Stimulated activated CD4-positive, alpha-beta T cell treated with anti-CD3 and anti-CD28 coated beads, TNF-alpha, amount 100 ng/mL, for 24 hours (primary cell): ENCODE results near the gene FRMPD2.
"Not testable (repeated sequence)": the region's sequence is repeated elsewhere in the genome, so short reads cannot be mapped to it uniquely, and the experiment has no call there.

Experiments
- DNase-seq, 3 experiments: peaks; one replicate each; pipeline ENCODE4 v3.0.0-alpha.2; 2020; ENCODE audit warnings: low read depth in 3 of 3

The FRMPD2 gene

GRCh38 chr10:48128954-48129353, 145.5 kb downstream of the FRMPD2 start:
- not testable (repeated sequence) for DNase-seq

GRCh38 chr10:48126251-48126650, 148.2 kb downstream of the FRMPD2 start:
- not testable (repeated sequence) for DNase-seq

GRCh38 chr10:48125631-48126030, 148.9 kb downstream of the FRMPD2 start:
- not testable (repeated sequence) for DNase-seq

GRCh38 chr10:48122618-48123017, 151.9 kb downstream of the FRMPD2 start:
- DNase-seq = not testable (repeated sequence)

DNA sequence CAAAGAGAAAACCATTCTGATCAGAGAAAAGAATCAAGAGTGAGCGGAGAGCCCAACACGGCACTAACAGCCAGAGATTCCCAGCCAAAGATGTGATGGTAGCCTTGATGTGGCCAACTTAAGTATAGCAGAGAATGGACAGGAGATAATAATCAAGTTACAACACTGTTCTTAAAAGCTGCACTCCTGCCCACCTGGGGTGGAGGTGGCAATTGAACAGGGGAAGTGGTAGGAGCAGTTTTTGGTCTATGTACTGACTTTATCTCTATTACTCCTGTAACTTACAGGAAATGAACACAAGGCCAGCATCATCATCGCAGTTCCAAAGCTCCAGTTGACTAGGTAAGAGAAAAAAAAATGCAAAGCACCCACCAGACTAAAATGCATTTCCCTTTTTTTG, 164.2 kb downstream of the FRMPD2 start:
- not testable (repeated sequence) for DNase-seq
